Dermis blood vessel endothelial cell (primary cell): Measurements from ENCODE around the gene CLASP1. TPM values are rescaled to one million over a fixed set of nuclear protein-coding genes. Genes with fewer than 3 reads are reported as not detected.

ENCODE experiments used
- DNase-seq: peaks from one replicate; pipeline ENCODE4 v3.0.0; 2010
- total RNA-seq: library from RNA; depleted of rRNA; stranded (reverse); fragments of >200 nt; gene quantifications from 2 replicates; pipeline ENCODE4 v1.2.3, GENCODE V29; 2014

The CLASP1 gene
- total RNA-seq, 1 donor from 2014 or later = 51.9 TPM

- DNase-seq = no peak
Observed at GRCh38 chr2:121536347-121536746, 112.9 kb downstream of the CLASP1 start.

GRCh38 chr2:121534007-121534406 is 115.3 kb downstream of the CLASP1 start:
- DNase-seq = no peak

GRCh38 chr2:121532894-121533293 is 116.4 kb downstream of the CLASP1 start:
- peak; percentile 36 for DNase-seq

- DNase-seq = peak; percentile 55
Observed at GRCh38 chr2:121532347-121532766, 116.9 kb downstream of the CLASP1 start.

- peak; percentile 84 for DNase-seq
Observed at GRCh38 chr2:121530212-121530705, 119.0 kb downstream of the CLASP1 start.

- peak; percentile 70 for DNase-seq
Observed at GRCh38 chr2:121529439-121530211, 119.6 kb downstream of the CLASP1 start.

GRCh38 chr2:121527009-121527682 is 122.1 kb downstream of the CLASP1 start:
- DNase-seq = no peak

GRCh38 chr2:121524685-121525425 is 124.4 kb downstream of the CLASP1 start:
- no peak for DNase-seq

GRCh38 chr2:121521359-121521758 is 127.9 kb downstream of the CLASP1 start:
- DNase-seq = peak; percentile 63

GRCh38 chr2:121520641-121520994 is 128.6 kb downstream of the CLASP1 start:
- DNase-seq = no peak

GRCh38 chr2:121519732-121520640 is 129.3 kb downstream of the CLASP1 start:
- no peak for DNase-seq

GRCh38 chr2:121519153-121519552 is 130.1 kb downstream of the CLASP1 start:
- no peak for DNase-seq

GRCh38 chr2:121513597-121514333 is 135.5 kb downstream of the CLASP1 start:
- no peak for DNase-seq

- no peak for DNase-seq
Observed at GRCh38 chr2:121510857-121511256, 138.4 kb downstream of the CLASP1 start.

- no peak for DNase-seq
Observed at GRCh38 chr2:121506621-121507020, 142.6 kb downstream of the CLASP1 start.

- no peak for DNase-seq
Observed at GRCh38 chr2:121505986-121506586, 143.2 kb downstream of the CLASP1 start.

GRCh38 chr2:121505005-121505404 is 144.3 kb downstream of the CLASP1 start:
- DNase-seq = no peak

GRCh38 chr2:121504316-121504715 is 144.9 kb downstream of the CLASP1 start:
- DNase-seq = no peak

GRCh38 chr2:121502781-121503180 is 146.5 kb downstream of the CLASP1 start:
- DNase-seq = peak; percentile 32

- DNase-seq = no peak
Observed at GRCh38 chr2:121502246-121502645, 147.0 kb downstream of the CLASP1 start.

GRCh38 chr2:121501554-121501953 is 147.7 kb downstream of the CLASP1 start:
- no peak for DNase-seq
